ENCODE measurements around the gene PPP1R9A.

Gene PPP1R9A

DNA sequence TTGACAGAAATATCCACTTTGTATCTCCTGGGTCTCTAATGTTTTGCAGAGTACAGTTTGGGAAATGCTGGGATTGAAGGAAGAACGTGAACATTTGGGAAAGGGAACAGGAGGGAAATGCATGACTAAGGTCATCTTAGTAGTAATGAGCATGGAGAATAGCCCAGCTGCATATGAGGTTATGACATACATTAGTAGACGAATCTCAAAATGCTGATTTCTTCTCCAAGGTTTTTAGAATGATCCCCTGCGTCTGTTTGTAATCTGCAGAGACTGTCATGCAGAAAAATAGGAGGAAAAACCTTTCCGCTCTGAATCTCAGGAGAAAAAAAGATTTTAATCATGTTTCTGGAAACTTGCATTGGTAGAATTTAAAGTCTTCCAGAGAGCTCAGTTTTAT is 133.6 kb downstream of the PPP1R9A start:
- DNase-seq, result no peak

DNA sequence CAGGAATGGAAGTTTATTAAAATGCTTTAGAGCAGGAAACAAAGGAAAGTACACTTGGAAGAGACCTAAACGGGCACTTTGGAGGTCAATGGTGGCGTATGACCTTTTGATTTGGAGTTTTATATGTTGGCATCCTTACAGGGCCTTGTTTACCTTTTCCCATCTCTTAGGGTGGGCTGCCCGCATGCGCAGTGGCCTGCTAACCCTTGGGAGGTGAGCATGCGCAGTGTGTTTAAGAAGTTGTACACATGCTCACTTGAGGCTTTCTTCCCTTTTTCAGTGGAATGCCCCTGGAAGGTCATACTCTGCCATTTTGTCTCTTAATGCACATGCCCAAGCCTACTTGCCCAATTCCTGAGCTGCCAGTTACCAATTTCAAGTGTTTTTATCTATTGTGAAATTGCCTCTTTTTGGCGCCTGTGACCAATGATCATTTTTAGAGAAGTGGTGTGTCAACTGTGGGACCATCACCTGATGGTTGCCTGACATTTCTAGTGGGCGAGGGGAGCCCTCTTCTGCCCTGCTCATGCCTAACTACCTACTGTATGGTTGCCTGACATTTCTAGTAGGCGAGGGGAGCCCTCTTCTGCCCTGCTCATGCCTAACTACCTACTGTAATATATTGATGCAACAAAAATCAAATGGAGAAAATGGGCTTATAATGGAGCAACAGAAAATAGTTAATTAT is 138.0 kb downstream of the PPP1R9A start:
- DNase-seq, result peak; percentile 2

DNA sequence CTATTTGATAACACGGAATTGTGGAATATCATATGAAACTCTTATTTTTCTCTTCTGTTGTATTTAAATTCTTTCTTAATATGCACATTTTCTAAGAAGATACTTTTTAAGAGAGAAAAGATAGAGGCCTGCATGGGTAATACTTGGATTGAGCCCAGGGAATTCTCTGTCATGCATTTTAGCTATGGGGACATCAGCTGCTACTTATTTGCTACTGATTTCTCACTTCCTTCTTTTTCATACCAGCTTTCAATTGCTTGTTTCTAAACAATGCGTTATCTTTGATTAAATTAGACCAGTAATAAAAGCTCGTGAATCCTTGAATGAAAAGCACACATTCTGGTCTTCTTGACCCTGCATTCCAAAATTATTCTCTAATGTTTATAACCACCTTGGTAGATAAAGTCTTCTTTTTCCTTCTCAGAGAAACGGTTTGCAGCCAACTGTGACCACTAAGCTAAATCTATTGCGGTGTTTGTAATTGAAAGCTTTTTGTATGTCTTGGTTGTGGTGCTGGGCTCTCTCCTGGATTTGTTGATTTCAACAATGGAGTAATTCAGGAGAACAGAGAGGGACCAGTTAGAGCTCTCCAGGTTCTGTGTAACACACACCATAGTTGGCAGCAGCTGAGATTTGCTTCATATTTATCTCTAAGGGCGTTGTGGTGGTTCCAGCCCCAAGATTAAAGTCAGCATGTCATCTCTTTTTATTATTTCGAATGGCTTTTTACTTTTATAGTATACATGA is 139.3 kb downstream of the PPP1R9A start:
- no peak for DNase-seq

DNA sequence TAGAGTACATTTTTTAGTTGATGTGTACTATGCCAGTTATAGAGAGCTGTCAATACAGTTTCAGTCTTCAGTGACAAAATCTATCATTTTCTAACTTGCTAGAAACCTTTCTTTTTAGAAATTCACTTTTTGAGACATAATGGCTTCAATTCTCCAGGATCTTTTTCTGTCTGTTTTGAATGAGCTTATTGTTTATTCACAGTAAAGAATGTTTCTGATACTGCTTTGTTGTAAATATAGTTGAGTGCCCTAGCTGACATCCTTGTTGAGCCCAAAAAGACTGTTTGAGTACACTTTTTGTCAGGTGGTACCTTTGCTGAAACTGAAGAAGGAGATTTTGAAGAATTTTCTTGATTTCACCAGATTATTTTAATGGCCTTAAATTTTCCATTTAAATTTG is 139.9 kb downstream of the PPP1R9A start:
- no peak for DNase-seq

DNA sequence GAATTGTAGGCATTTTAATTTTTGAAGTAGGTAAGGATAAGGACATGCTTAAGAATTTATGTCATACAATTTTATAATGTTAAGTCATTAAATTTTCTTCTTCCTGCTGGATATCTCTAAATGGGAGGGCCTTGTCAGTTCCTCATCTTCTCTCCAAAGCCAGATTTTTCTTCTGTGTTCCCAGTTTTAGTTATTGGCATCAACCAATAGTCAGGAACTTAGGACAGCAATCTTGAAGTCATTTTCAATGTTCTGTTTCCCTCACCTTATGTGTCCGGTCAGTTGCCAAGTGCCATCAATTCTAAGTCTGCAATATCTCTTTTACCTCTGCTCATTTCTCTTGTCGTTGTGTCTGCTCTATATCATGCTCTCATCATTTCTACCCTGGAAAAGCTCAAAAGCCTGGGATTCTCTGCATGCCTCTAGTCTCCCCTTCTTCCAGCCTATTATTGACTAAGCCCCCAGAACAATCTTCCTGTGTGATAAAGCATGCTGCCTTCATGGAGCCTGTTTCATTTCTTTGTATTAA is 145.2 kb downstream of the PPP1R9A start:
- no peak for DNase-seq

DNA sequence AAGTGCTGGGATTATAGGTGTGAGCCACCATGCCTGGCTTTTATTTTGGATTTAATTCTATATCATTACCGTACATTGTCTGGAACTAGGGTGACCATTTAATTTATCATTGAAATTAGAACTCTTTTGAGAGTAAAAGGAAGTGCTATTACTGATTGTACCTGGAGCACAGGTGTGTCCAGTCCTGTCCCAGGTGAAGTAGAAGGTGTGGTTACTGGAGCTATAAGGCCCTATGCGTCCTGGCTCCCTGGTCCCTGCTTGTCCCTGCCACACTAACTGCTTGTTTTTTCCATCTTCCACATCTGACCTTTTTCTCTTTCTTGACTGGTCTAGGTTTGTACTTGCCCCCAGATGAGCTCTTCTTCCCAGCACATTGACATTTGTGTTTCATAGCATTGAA is 147.0 kb downstream of the PPP1R9A start:
- no peak for DNase-seq

DNA sequence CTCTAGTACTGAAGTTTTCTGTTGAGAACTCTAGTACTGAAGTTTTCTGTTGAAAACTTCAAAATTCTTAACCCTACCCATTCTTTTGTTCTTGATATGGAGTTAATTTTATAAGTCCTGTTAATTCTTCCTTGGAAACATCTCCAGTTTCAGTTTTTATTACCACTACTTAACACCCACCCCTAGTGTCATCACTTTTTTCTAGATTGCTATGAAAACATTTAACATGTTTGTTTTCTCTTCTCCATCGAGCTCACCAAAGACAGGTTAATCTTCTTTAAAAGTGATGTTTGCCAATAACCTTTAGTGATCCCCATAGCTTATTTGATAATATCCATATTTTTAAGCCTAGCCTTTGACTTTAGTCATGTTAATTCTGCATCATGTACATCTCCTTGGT is 147.9 kb downstream of the PPP1R9A start:
- DNase-seq, result no peak

DNA sequence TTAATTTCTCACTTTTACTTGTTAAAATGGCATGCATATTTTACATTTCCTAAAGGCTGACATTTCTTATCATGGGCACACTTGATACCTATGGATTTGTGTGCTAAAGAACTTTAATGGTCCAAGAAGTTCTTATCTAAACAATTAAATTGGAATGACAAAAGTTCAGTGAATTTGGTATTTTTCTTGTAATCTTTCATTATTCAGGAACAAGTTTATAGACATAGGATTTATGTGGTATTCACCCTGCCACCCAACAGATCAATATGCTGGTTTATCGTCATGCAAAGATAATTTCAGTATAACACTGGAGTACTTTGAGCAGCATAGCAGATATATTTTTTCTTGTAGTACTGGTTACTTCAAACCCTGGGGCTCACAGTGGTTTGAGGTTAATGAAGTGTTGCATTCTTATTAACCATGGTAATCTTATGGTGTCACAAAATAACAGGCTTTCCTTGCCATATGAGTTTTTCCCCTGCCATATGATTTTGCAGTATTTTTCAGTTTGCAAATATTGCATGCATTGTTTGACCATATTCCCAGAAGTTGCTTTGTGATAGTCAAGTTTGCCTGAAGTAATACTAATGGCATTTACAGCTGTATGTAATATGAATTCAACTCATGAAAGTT is 148.8 kb downstream of the PPP1R9A start:
- DNase-seq, result no peak

DNA sequence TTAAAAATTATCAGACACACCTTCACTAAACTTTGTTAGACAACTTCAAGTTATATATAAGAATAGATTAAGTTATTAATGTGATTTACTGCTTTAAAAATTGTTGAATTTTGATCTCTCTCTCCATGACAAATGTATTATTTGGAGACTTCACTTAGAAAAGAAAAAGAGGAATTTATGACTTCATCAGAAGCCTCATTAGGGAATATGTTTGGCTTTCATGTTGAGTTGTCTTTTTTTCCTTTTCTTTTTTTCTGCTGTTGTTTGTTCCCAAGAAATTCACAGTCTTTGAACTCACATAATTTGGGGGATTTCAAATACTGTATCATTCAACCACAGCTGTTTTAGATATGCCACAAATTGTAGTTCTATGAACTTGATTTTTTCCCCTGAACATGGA is 149.5 kb downstream of the PPP1R9A start:
- no peak for DNase-seq

DNA sequence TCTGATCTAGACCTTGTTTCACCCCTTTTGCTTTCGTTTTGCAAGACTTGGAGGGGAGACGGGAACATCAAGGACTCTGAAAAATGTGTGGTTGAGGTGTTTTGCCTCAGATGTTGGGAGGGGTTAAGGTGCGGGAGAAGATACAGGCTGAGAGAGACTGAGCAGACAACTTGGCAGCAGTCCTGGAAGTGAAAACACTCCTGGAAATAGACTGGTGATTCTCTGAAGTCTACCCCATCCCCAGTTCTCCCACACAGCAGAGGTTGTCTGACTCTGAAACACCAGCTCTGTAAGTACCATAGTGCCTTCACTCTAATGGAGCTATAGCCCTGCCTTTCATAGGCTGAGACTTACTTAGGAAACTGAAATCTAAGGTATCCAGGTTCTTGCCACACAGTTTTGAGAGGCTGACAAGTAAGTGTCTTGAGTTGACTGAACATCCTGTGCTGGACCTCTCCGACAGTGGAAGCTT is 152.5 kb downstream of the PPP1R9A start:
- DNase-seq, result no peak

DNA sequence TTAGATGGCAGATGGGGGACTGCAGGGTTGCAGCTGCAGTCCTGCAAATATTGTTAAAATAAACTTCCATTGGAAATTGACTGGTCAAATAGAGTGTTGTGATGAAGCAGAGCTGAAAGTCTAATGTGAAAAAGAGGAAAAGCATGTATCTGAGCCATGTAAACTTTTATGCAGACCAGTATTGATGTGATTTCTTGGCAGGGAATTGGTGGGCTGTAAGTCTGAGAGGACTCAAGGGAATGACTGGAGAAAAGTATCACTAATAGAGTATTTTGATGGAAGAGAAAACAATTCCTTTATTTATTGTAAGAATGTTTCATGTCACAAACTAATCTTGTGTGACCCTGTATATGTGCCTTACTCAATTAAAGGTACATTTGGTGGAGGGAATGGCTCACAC is 155.5 kb downstream of the PPP1R9A start:
- no peak for DNase-seq

DNA sequence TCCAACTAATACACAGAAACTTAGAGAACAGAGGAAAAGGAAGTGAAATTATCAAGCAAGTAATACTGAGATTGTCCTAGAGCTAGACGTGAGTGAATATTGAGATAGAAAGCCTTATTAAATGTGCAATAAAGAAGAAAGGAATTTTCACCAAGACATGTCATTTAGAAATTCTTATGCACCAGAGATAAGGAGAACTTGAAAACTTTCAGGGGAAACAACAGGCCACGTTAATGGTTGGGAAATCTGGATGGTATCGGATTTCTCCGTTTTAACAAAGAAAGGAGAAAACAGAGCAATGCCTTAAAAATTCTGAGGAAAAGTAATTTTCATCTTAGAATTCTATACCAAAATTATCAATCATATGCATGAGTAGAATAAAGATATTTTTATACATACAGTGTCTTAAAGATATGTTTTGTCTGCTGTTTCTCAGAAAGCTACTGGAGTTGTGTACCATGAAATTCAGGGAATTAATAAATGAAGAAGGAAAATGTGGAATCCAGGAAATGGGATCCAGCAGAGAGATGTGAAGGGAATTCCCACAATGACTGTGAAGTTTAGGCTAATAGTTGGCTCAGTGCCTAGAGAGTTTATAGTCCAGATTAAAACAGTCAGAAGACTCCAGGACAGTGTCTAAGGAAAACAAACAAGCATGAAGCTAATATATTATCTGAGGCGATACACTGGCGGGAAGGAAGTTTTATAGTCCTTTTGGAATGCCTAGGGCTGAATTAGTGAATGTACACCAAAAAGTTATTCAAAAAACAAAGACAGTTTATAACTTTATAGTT is 159.5 kb downstream of the PPP1R9A start:
- DNase-seq, result no peak

DNA sequence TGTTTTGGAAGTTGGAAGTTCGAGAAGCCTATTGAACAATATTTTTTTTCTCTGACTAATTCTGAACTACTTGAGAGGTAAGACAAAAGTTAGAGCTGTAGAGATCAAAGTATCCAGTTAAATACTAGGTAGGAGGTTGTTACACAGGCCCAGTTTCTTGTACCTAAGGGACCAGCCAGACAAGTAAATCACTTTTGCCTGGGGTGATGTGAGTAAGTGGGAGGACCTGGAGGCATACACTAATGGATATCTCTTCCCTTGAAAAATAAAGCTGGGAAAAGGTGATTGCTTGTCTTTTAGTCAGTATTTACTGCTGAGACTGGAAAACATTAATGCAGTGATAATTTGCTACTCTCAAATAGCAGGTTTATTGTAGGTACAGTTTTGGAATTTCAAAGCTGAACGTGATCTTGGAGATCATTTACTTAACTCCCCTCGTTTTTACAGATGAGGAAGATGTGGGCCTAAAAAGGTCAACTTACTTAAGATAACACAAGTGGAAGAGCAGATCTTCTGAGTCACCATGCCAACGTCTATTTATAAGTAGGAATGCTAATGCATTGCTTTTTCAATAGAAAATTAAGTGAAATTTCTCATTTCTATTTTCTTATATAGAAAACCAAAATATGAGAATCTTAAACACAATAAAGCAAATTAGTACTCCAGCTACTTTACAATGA is 181.3 kb downstream of the PPP1R9A start:
- no peak for DNase-seq

DNA sequence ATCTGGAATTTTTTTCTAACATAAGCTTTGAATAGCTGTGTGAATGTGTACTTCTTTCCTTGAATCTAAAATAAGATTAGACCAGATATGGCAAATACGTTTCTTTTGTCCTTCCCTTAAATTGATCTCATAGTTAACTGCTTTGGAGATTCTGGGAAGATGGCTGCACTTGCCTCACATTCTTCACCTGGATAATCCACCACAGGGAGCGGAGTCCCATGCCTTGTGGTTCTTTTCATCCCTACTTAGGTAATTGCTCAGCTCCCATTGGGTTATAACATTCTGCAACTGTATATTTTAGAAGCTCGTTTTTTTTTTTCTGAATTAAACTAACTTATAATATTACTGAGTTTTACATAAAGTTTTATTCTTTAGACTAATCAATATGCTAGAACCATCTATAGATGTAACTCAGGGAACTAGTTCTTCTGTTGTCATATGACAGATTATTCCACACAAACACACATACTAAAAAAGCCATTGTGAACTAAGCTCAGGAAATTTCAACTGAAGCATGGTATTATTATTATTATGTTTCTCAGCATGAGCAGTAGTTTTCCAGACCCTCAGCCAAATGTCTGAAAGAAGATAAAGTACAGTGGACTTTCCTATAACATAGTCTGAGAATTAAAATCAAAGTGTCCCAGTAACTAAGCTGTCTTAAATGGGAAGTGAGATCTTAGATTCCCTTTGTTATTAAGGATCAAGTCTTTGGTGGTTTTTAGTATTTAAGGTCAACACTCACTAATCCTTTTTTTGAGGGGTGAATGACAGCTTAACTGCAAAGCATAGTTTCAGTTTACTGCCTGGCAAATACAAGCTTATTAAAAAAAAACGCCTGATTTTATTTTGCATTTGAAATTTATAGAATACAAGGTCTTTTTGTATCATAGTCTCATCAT is 182.3 kb downstream of the PPP1R9A start:
- no peak for DNase-seq

DNA sequence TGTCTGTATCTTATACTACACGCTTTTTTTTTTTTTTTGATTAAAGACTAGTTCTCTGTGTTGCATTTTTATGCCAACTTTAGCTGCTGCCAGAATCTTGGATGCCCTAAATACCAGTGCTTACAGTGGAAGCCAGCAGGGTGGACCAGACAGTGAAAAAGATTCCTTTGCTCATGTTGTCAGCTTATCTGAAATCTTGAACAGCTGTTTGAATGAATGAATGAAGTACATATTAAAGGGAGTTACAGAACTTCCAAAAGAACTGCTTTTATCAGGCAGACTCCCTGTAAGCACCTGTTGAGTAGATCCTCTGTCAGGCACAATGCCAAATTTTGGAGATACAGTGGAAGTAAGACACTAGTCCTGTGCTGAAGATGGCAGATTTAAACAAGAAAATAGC is 184.9 kb downstream of the PPP1R9A start:
- DNase-seq, result no peak

DNA sequence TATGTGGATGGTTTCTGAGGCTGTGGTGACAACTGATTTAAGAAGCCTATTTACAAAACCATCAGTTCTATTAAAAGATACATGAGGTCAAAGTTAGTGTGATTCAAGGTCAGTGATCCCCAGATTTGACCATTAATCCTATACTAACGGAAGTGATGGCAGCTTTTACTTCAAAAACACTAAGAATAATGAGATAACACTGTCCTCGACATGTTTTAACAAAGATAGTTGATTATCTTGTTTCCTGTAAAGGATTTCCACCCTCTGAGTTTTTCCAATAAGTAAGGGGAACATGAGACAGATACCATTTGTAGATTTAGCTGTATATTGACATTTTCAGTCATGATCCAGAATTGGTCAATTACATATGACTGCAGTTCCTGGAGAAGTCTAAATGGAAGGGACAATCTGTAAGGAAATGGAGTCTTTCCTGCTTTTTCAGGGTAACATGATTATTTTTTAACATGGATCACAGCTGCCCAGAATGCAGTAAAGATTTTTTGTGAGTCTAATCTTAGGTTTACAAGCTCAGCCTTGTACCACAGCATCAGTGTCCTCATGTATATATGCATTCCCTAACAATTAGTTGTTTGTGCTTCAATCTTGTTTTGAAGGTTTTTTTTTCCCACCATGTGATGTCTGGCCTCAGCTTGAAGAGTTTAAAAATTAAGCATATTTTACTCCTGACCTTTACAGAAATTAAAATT is 188.0 kb downstream of the PPP1R9A start:
- no peak for DNase-seq

DNA sequence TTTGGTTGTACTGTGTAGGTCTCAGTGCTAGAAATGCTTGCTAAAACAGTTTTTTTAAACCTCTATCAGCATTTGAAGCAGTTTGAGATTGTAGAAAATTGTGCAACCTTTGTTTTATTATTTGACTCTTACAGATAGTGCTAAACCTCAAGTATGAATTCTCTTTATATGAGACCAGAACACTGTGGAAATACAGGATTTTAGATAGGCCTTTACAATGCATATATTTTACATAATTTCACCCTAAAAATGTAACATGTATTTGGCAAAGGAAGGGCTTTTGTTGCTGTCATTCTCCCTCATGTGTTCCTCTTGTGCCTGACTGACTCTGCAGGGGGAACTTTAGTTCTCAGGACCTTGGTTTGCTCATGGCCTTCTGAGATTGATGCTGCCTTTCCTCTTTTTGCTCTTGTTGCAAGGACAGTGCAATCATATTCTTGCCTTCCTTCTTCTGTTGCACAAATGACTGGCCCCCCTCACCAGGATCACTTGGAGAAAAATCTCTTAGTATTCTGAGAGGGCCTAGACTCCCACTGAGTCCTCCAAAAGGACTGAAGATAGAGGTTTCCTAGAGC is 188.7 kb downstream of the PPP1R9A start:
- no peak for DNase-seq

DNA sequence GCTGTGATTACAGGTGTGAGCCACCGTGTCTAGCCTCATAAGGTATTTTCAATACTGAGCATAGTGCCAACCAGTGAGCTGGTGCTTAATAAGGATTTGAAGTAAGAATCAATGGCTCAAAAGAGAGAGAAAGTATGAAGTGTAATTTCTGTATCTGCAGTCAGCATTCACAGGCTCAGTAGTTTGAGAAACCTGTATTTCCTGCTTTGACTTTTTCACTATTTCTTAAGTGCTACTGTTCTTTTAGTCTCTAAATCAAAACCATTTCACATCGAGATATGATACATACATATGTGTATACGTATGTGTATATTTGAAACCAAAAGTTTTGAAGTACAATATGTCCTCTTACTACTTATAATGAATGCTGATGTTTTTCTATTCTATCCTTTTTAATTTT is 189.9 kb downstream of the PPP1R9A start:
- no peak for DNase-seq

DNA sequence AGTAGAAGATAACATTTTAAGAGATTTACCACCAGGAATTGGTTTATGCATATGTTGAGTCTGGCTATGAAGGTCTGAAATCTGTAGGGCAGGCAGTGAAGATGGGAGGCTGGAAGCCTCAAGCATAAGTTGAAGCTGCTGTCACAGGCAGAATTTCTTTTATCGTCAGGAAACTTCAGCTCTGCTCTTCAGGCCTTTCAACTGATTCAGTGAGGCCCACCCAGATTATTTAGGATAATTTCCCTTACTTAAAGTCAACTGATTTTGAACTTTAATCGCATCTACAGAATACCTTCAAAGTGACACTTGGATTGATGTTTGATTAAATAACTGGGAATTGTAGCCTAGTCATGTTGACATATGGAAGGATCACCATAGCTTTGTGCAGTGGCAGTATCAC is 190.5 kb downstream of the PPP1R9A start:
- no peak for DNase-seq

DNA sequence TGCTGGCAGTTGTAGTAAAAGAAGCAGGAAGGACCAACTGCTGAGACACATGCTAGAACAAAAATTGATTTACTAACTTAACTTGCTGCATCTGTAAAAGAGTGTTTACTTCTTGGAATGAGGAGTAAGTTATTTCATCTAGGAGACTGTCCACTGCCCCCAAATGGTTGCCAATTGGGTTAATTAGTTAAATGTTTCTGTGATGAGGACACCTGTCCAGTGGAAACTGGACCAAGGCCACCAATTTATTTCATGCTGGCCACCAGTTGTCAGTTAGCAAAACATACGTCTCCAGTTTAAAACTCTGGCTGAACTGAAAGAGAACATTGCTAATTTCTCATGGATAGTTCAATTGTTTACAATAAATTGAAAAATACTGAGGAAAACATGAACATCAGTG is 191.7 kb downstream of the PPP1R9A start:
- DNase-seq, result no peak
